ENCODE results near the gene ZC3H10.

Gene ZC3H10

GRCh38 chr12:56163533-56164344, 45.7 kb downstream of the ZC3H10 start:
- ChIA-PET POLR2A (interaction anchor here (0.6 to 3.8 kb wide), 10 partner anchors 9 to 58 kb away, joined by 3 to 13 read pairs (median 5); partner anchors contain the start of genes ESYT1, RNF41 and SMARCC2), CTCF (interaction anchor here (2.2 to 3.3 kb wide), 2 partner anchors 37 to 45 kb away, joined by 8 to 15 read pairs; partner anchors contain the start of gene ZC3H10)
- H3K4me3 ChIP-seq (ENCODE audit: low read depth, low read length): no peak overlapping the region
- no peak for DNase-seq (ENCODE audit: low read depth, low spot score)
- no peak for TF ChIP-seq CTCF (IDR thresholded peaks at IDR 0.05; ENCODE audit: insufficient read depth, low read length, missing control alignments)

- no peak for DNase-seq (ENCODE audit: low read depth, low spot score)
- ChIA-PET POLR2A (interaction anchor here (0.6 to 3.8 kb wide), 5 partner anchors 9 to 46 kb away, joined by 3 to 13 read pairs (median 10); partner anchors contain the start of gene ESYT1), CTCF (interaction anchor here (2.2 to 2.6 kb wide), 2 partner anchors 25 to 45 kb away, joined by 8 to 13 read pairs; partner anchors contain the start of genes SMARCC2 and ZC3H10)
- TF ChIP-seq CTCF (IDR thresholded peaks at IDR 0.05; ENCODE audit: insufficient read depth, low read length, missing control alignments): no peak
- H3K4me3 ChIP-seq (ENCODE audit: low read depth, low read length): no peak overlapping the region
Observed at GRCh38 chr12:56164345-56164729, 46.3 kb downstream of the ZC3H10 start.

GRCh38 chr12:56165369-56165768, 47.3 kb downstream of the ZC3H10 start:
- no peak for TF ChIP-seq CTCF (IDR thresholded peaks at IDR 0.05; ENCODE audit: insufficient read depth, low read length, missing control alignments)
- ChIA-PET POLR2A (interaction anchor here (0.7 to 1.3 kb wide), 3 partner anchors 18 to 40 kb away, joined by 4 to 6 read pairs (median 4); partner anchors contain the start of gene ESYT1), CTCF (interaction anchor here (1.2 to 2.6 kb wide), 3 partner anchors 24 to 118 kb away, joined by 4 to 13 read pairs (median 5); partner anchors contain the start of genes SMARCC2 and ZC3H10)
- no peak for DNase-seq (ENCODE audit: low read depth, low spot score)
- no peak overlapping the region for H3K4me3 ChIP-seq (ENCODE audit: low read depth, low read length)

GRCh38 chr12:56169229-56169759, 51.2 kb downstream of the ZC3H10 start:
- no peak overlapping the region for H3K4me3 ChIP-seq (ENCODE audit: low read depth, low read length)
- CTCF ChIA-PET: interaction anchor here (1.9 kb wide), 1 partner anchor 20 kb away, joined by 12 read pairs; the partner anchor contains the start of gene SMARCC2
- TF ChIP-seq CTCF (IDR thresholded peaks at IDR 0.05; ENCODE audit: insufficient read depth, low read length, missing control alignments): no peak
- DNase-seq (ENCODE audit: low read depth, low spot score): no peak
- POLR2A ChIA-PET: interaction anchor here (1.5 kb wide), 1 partner anchor 8 kb away, joined by 8 read pairs; no protein-coding TSS in a partner anchor

GRCh38 chr12:56172839-56173238, 54.8 kb downstream of the ZC3H10 start:
- DNase-seq (ENCODE audit: low read depth, low spot score): no peak
- no peak overlapping the region for H3K4me3 ChIP-seq (ENCODE audit: low read depth, low read length)
- POLR2A ChIA-PET: interaction anchor here (1.3 kb wide), 1 partner anchor 10 kb away, joined by 10 read pairs; no protein-coding TSS in a partner anchor
- CTCF ChIA-PET: interaction anchor here (1.8 to 7.9 kb wide), 2 partner anchors 8 to 16 kb away, joined by 6 to 83 read pairs; partner anchors contain the start of gene SMARCC2
- no peak for TF ChIP-seq CTCF (IDR thresholded peaks at IDR 0.05; ENCODE audit: insufficient read depth, low read length, missing control alignments)
